GM19324 (cell line): ENCODE measurements around the gene HEBP1.
"Not testable (repeated sequence)": the region's sequence is repeated elsewhere in the genome, so short reads cannot be mapped to it uniquely, and the experiment has no call there.

ENCODE experiments used
- ATAC-seq: cut with Tn5 transposase; IDR thresholded peaks from one replicate; pipeline ENCODE4 v1.9.1; 2021; ENCODE audit warnings: mild to moderate bottlenecking, moderate library complexity; ENCODE audit not compliant: unreplicated experiment, low FRiP score

HEBP1 gene

GRCh38 chr12:12999959-13000615 is at the start of gene HEBP1:
Gene HEBP1, minus strand, starts transcription at chr12:13000265. Its CDS starts 151 bp downstream, at chr12:13000114.
- peak; percentile 72 for ATAC-seq

GRCh38 chr12:13049816-13050215 is 49.8 kb upstream of the HEBP1 start:
- no peak for ATAC-seq

GRCh38 chr12:13046964-13047363 is 46.9 kb upstream of the HEBP1 start:
- no peak for ATAC-seq

DNA sequence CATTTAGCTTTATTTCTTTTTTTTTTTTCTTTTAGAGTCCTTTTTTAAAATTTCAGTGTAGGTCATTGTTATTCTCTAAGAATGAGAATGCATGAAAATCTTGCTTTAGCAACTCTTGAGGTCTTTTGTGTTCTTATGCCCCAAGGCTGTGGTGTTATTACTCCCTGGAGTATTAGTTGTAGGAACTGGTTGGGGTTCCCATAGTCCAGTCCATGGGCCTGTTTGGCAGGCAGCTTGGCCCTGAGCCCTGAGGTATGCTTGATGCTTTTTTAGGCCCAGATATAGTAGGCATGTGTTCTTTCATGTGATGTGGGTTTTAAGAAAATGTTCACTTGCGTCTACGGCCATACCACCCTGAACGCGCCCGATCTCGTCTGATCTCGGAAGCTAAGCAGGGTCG is 45.8 kb upstream of the HEBP1 start:
- no peak for ATAC-seq

DNA sequence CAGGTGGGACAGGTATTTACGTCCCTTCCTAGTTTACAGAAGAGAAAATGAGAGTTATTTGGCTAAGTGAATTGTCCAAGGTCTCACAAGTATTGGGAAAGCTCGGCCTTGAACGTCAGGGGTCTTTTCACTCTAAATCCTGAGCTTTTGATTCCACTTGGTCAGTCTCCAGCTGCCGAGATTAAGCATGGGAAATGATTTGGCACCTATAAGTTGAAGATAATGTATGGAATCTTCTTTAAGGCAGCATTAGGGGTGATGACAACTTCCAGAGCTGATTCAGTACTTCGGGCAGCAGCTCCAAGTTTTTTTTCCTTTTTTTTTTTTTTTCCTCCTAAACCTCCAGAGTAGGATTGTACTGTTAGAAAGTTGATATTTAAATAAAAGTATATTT is 44.8 kb upstream of the HEBP1 start:
- ATAC-seq, result no peak

DNA sequence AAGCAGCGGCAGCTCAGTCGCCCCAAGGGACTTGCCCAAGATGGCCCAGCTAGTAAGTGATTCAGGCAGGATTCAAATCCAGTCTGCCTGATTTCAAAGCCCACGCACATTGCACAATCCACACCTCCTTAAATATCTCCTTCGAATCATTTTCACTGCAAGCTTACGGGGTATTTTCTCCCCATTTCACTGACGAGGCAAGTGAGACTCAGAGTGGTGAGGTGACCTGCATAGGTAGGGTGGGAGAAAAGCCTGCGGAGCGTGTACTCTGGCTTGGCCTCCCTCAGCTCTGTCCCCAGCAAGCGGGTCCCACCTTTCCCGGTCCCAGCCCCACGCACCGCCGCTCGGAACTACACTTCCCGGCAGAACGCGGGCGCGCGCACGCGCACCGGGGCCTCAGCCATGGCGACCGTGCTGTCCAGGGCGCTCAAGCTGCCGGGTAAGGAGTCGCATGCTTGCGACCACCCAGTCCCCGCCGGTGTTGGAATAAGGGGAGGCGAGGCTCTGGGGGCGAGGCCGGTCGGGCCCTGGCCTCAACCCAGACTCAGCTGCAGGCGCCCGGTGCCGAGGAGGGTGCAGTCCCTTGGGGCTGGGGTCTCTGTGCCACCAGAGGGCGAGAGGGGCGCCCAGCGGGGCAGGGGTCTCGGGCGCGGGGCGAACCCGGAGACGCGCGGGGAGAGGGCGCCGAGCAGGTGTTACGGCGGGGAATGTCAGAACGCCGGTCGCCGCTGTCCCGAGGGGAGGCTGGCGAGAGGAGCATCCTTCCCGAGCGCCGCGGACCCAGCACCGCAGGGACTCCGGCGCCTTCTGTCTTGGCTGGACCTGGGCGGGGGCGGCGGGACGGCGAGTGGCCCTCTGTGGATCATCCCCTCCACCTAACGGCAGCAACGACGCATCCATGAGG is 44.2 kb upstream of the HEBP1 start, which contains the start of gene FAM234B:
TSS of gene FAM234B (plus strand) at position 380 of the 904 bp plus-strand sequence. CDS start at position 403, 23 bp downstream.
- peak; percentile 82 for ATAC-seq

DNA sequence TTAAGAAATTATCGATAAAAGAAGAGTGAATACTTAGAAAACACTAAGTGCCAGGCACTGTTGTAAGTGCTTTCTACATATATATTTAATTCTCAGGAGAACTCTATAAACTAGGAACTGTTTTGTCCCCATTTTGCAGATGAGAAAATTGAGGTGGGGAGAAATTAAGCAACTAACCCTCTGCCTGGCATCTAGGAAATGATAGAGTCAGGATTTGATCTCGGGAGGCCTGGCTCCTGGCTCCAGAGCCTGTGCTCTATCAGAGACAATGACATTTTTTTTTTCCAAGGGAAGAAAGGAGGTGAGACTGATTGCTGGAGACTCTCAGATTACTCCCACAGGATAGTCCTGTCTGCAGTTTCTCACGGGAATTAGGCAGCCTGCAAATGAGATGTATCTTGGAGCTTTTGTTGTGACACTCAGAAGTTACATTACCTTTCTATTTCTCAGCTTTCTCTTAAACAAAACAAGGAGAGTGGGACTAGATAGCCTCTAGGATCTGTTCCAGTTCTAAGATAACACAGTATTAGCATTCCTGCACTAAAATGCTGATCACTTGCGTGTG is 42.7 kb upstream of the HEBP1 start:
- no peak for ATAC-seq

DNA sequence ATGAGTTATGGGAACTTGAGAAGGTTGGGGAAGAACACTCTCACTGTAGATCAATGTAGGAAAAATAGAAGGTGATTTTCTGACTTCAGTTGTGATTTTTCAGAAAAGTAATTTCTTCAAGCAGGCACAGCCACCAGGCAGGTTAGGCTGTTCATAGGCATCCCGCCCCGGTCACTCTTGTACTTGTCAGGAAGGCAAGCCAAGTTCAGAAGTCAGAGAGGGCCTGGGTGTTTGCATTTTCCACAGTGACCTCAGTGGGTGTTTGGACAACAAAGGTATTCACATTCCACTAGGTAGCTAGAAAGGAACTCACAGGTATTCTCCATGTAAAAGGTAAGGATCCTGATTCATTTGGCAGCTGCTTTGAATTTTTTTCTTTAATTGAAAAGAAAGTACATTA is 41.2 kb upstream of the HEBP1 start:
- no peak for ATAC-seq

DNA sequence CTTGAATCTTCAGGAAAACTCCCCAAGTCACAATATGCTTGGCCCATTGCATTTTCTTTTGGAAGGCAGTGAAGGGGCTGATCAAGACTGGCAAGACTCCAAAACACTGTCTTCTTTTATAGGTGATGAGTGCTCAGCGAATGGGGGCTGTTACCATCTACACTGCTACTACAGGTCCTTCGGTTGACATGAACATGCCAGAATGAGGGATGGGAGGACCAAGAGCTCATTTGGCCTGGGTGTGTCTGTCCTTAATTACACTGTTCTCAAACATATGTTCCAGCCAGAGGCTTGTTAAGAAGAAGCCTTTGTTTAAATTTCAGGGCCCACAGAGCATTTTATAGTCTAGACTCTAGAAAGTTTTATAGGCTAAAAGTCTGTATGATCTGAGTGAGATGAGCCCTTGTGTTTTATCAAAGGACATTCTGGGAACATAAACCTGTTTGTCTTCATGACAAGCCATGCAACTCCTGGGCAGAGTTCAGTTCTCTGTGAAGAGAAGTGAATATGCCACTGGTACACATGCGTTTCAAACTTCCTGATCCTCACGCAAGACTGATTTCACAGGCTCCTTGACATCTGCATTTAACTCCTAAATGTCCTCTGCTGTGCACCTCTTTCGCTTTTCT is 39.4 kb upstream of the HEBP1 start:
- no peak for ATAC-seq

DNA sequence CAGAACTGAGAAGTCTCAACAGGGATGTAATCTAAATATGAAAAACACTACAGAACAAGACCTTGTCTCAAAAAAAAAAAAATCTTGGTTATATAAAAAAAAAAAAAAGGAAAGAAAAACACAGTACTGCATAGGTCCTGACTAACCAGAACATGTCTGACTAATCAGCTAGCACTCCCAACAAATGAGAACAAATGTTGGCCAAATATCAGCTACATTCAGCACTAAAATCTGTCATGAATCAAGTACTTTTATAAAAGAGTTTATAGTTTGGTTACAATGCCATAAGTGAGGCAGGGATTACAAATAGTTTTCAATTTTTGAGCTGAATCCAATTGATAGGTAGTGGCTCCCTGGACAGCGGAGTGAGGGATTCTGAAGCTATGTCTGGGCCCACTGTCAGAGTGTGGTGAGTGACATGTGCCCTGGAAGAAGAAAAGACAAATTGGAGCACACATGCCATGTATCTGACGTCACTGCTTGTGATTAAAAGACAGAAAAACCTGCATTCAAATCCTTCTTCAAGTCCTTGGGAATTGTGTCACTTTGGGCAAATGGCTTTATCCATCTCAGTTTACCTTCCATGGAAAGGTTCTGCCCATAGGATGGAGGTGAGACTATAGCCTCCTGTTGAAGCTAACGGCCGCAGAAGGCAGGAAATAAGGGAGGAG is 38.6 kb upstream of the HEBP1 start:
- no peak for ATAC-seq

- ATAC-seq, result no peak
Observed at GRCh38 chr12:13036881-13037280, 36.8 kb upstream of the HEBP1 start.

DNA sequence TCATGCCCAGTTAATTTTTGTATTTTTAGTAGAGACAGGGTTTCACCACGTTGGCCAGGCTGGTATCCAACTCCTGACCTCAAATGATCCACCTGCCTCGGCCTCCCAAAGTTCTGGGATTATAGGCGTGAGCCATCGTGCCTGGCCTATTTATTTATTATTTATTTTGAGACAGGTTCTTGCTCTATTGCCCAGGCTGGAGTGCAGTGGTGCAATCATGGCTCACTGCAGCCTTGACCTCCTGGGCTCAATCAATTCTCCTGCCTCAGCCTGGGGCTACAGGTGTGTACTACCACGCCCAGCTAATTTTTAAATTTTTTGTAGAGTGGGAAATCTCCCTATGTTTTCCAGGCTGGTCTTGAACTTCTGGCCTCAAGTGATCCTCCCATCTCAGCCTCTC is 35.3 kb upstream of the HEBP1 start:
- ATAC-seq, result not testable (repeated sequence)

DNA sequence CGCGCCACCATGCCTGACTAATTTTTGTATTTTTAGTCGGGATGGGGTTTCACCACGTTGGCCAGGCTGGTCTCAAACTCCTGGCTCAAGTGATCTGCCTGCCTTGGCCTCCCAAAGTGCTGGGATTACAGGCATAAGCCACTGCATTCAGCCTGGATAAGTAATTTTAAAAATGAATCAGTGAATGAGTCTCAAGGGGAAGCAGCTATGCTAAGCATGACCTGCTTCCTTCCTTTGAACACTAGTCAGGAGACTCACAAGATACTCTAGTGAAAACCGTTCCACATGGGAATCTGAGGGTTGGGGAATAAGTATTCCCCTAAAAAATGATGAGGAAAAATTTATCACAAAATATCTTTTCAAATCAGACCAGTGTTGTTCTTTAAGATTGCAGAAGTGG is 33.4 kb upstream of the HEBP1 start:
- ATAC-seq, result no peak

DNA sequence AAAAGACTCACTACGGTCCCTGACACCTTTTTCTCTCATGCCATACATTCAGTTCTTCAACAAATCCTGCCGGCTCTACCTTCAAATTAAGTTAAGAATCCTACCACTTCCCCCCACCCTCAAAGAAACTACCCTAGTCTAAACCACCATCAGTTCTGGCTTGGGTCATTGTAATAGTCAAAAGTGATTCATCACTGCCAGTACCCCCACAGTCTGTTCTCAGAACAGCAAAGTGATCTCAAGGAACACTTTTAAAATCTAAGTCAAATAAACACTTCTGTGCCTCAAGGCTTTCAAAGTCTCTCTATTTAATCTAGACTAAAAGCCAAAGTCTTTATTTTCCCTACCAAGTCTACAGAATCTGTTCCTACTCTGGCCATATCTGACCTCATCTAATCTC is 32.1 kb upstream of the HEBP1 start:
- no peak for ATAC-seq

- ATAC-seq, result no peak
Observed at GRCh38 chr12:13030541-13031291, 30.7 kb upstream of the HEBP1 start.

DNA sequence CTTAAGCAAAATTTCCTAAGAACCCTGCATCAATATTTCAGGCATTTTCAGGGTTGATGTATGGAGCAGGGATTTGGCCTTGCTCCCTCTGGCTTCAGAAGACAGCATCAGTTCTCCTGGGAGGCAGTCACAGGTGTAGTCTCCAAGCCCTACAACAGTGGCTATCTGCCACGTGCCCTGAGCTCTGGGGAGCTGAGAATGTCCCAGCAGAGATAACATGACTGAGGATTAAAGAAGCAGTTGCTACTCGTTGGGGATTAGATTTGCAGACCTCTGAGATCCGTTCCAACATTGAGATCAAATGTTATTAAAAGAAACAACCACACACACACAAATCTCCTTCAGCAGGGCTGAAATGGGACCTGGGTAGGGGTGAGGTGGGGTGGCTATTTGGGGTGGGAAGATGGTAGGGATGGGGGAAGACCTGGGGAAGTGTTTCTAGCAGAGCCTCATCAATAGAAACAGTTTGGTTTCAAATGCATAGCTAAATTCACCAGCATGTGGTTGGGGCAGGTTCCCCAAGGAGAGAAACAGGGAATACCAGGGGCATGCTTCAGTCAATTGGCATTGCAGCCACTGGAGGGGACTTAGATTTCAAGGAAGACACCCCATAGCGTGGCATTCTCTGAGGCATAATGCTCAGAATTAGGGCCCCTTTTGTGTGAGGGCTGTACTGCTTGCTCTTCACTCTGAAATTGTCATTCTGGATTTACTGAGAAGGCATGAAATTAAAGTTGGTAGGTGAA is 28.9 kb upstream of the HEBP1 start:
- ATAC-seq, result no peak

DNA sequence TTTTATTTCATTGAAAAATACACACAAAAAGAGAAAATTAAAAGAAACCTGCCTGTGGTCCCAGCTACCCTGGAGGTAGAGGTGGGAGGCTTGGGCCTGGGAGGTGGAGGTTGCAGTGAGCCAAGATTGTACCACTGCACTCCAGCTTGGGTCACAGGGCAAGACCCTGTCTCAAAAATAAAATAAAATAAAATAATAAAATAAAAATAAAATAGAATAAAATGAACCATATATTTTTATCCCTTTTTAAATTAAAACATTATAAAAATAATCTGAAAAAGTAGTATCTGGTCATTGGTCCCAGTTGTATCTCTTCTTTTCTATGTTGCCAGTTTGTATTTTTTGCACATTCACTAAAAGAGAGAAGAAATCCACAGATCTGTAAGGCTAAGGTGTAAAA is 27.4 kb upstream of the HEBP1 start:
- ATAC-seq, result no peak

GRCh38 chr12:13027032-13027431 is 27.0 kb upstream of the HEBP1 start:
- no peak for ATAC-seq

DNA sequence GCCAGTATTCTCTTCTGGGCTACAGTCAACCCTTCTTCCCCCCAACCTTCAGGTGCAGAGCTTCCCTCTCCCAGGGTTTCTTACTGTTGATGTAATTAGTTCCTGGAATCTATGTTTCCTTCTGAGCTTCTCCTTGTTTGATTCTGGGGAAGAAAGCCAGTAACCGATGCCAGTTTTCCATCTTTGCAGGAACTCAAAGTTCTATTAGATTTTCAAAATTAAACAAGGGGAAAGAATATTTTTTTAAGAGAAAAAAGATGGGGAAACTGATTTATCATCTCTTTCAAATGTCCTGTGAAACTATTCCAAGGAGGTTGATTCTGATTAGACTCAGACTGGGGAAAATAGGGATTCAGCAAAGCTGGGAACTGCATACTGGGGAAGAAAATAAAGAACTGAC is 26.2 kb upstream of the HEBP1 start:
- no peak for ATAC-seq
